ENCODE measurements around the gene KIAA0586.

- TF ChIP-seq GATA3 (IDR thresholded peaks at IDR 0.05; ENCODE audit: low read depth, low read length) (no peak), GATA2 (IDR thresholded peaks at IDR 0.05; ENCODE audit: low read depth, low read length) (no peak)
These were observed 115.7 kb downstream of the KIAA0586 start for GRCh38 chr14:58543253-58543652.
